ENCODE results near the gene AUTS2. TPM values are rescaled to one million over a fixed set of nuclear protein-coding genes. Genes with fewer than 3 reads are reported as not detected.

Gene AUTS2
- total RNA-seq, 1 donor from 2014 or later = 53.0 TPM

DNA sequence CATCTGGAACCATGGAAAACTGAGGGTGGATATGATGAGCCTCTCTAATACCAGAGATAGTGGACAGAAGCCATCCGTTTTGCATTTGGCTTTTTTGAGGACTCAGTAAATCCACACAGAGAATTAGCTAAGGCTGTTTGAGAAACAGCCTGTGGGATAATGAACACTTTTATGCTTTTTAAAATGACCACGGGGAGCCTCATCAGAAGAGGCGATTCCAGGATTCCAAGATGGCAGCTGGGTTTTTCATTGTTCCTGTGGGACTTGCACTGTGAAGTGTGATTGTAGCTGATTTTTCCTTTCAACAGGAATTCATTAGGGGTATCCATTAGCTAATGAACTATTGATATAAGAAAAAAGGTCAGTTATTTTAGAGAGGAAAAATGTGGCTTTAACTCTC lies 353.2 kb downstream of the AUTS2 start:
- no peak for DNase-seq (ENCODE audit: extremely low spot score in 2 of 2)
- no peaks in the 10 kb centered on the region for H3K9me3 ChIP-seq
- no peaks in the 10 kb centered on the region for H3K4me1 ChIP-seq
- no peaks in the 10 kb centered on the region for H3K36me3 ChIP-seq
- H3K4me3 ChIP-seq = no peak overlapping the region
- H3K27ac ChIP-seq = no peak overlapping the region
- no peaks in the 10 kb centered on the region for H3K27me3 ChIP-seq
- intact Hi-C loops (cut with DNase I) = no loop called here
- no peak for TF ChIP-seq POLR2AphosphoS5 (IDR thresholded peaks at IDR 0.05; ENCODE audit: insufficient read depth in 1 of 2, low read depth in 1 of 2)
- no peak for TF ChIP-seq POLR2A (IDR thresholded peaks at IDR 0.05)
- TF ChIP-seq, protein P1, sequence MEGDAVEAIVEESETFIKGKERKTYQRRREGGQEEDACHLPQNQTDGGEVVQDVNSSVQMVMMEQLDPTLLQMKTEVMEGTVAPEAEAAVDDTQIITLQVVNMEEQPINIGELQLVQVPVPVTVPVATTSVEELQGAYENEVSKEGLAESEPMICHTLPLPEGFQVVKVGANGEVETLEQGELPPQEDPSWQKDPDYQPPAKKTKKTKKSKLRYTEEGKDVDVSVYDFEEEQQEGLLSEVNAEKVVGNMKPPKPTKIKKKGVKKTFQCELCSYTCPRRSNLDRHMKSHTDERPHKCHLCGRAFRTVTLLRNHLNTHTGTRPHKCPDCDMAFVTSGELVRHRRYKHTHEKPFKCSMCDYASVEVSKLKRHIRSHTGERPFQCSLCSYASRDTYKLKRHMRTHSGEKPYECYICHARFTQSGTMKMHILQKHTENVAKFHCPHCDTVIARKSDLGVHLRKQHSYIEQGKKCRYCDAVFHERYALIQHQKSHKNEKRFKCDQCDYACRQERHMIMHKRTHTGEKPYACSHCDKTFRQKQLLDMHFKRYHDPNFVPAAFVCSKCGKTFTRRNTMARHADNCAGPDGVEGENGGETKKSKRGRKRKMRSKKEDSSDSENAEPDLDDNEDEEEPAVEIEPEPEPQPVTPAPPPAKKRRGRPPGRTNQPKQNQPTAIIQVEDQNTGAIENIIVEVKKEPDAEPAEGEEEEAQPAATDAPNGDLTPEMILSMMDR (IDR thresholded peaks at IDR 0.05) = no peak

DNA sequence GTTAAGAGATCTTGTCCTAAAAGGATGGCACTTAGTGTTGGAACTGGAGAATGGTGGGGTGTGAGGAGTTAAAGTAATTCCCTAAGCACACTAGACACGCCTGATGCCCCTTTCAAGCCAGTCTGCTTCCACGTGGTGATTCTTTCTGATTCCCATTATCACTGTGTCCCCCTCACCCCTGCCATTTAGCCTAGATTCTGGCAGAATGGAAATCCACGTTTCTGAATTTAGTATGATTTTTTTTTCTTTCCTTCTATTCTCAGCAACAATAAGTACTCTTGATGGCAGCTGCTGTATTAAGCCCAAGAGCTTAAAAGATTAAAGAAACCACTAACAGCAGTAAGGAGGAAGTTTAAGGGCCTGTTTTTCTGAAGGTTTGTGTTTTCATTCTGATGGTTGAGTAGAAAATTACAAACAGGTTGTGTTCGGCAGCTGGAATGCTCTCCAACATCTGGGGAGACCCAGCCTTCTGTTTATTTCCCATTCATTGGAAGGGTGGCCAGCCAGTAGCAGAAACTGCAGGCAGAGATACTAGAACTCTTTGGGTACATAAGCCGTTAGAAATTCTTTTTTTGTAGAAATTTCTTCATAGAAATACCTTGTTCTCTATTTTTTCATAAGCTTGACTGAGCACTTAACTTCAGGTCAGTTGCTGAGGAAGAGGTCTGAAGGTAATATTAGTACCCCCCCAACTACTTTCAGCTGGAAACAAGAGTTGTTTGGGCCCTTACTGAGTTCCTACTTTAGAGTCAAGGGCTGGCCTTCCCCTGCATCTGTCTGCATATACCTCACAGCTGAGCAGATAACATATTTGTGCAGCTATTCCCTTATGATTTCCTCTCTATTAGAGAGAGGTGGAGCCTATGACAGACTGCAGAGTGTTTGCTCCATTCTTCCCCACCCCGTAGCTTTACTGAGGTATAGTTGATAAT lies 355.1 kb downstream of the AUTS2 start:
- Histone ChIP-seq H3K4me1 (no peaks in the 10 kb centered on the region), H3K36me3 (no peaks in the 10 kb centered on the region), H3K9me3 (no peaks in the 10 kb centered on the region), H3K4me3 (no peak overlapping the region), H3K27me3 (no peaks in the 10 kb centered on the region), H3K27ac (no peak overlapping the region)
- TF ChIP-seq POLR2AphosphoS5 (IDR thresholded peaks at IDR 0.05; ENCODE audit: insufficient read depth in 1 of 2, low read depth in 1 of 2) (no peak), POLR2A (IDR thresholded peaks at IDR 0.05) (no peak)
- TF ChIP-seq, protein P1 (IDR thresholded peaks at IDR 0.05) = no peak
- intact Hi-C loops (cut with DNase I) = no loop called here
- DNase-seq (ENCODE audit: extremely low spot score in 2 of 2) = no peak

DNA sequence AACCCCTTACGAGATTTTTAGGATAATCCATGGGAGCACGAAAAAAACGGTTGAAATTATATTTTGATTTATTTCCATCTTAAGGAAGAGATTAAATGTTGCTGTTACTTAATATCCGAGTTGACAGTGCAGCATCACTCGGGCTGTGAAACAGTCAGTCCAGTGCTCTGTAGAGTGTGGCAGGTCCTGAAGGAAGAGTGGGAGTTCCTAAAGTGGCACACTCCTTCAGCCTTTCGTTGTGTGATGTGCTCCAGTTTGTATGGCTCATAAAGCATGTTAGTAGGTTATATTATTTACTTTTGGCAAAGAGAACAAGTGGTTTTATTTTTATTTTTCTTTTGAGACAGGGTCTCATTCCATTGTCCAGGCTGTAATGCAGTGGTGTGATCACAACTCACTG lies 358.3 kb downstream of the AUTS2 start:
- no peaks in the 10 kb centered on the region for H3K36me3 ChIP-seq
- no peaks in the 10 kb centered on the region for H3K9me3 ChIP-seq
- TF ChIP-seq POLR2AphosphoS5 (IDR thresholded peaks at IDR 0.05; ENCODE audit: insufficient read depth in 1 of 2, low read depth in 1 of 2) (no peak), POLR2A (IDR thresholded peaks at IDR 0.05) (no peak)
- TF ChIP-seq, protein P1 (IDR thresholded peaks at IDR 0.05) = no peak
- H3K27ac ChIP-seq = no peak overlapping the region
- no peak overlapping the region for H3K4me3 ChIP-seq
- no peaks in the 10 kb centered on the region for H3K27me3 ChIP-seq
- H3K4me1 ChIP-seq = peaks cover under 1% of the 10 kb centered on the region
- no peak for DNase-seq (ENCODE audit: extremely low spot score in 2 of 2)
- intact Hi-C loops (cut with DNase I) = no loop called here

GRCh38 chr7:69957661-69958060 lies 359.4 kb downstream of the AUTS2 start:
- DNase-seq (ENCODE audit: extremely low spot score in 2 of 2) = no peak
- Histone ChIP-seq H3K4me3 (no peak overlapping the region), H3K27me3 (no peaks in the 10 kb centered on the region), H3K27ac (no peak overlapping the region), H3K36me3 (no peaks in the 10 kb centered on the region), H3K4me1 (peaks cover 12% of the 10 kb centered on the region), H3K9me3 (no peaks in the 10 kb centered on the region)
- TF ChIP-seq POLR2AphosphoS5 (IDR thresholded peaks at IDR 0.05; ENCODE audit: insufficient read depth in 1 of 2, low read depth in 1 of 2) (no peak), POLR2A (IDR thresholded peaks at IDR 0.05) (no peak)
- TF ChIP-seq, protein P1 (IDR thresholded peaks at IDR 0.05) = no peak
- intact Hi-C loops (cut with DNase I) = no loop called here

Measured in vagina (tissue), 2 donors.